HepG2 (cell line): ENCODE measurements around the gene TRMU. TPM values are rescaled to one million over a fixed set of nuclear protein-coding genes. Genes with fewer than 3 reads are reported as not detected.

Experiments
- AGO1 ChIP-seq: fragments of 200-400 bp; formaldehyde crosslinking; IDR thresholded peaks from 2 replicates; pipeline ENCODE4 v1.6.1; 2017; ENCODE audit warnings: mild to moderate bottlenecking, low read depth, low read length, moderate library complexity; ENCODE audit not compliant: poor library complexity, severe bottlenecking
- CHCHD3 ChIP-seq: sonication (generic); formaldehyde crosslinking; IDR thresholded peaks from 2 replicates; pipeline ENCODE4 v1.8.0; 2022; ENCODE audit warnings: mild to moderate bottlenecking, missing genetic modification reagents, moderate library complexity
- CREB3 ChIP-seq: sonication (generic); formaldehyde crosslinking; IDR thresholded peaks from 2 replicates; pipeline ENCODE4 v1.5.0; 2020; ENCODE audit warnings: missing genetic modification reagents
- FOXO4 ChIP-seq: sonication (generic); formaldehyde crosslinking; conservative IDR thresholded peaks from 2 replicates; pipeline ENCODE4 v1.8.1; 2023; ENCODE audit warnings: missing genetic modification reagents
- HOXA3 ChIP-seq: sonication (generic); formaldehyde crosslinking; IDR thresholded peaks from 2 replicates; pipeline ENCODE4 v1.5.0; 2020; ENCODE audit warnings: missing genetic modification reagents
- NCOA1 ChIP-seq: sonication (generic); formaldehyde crosslinking; IDR thresholded peaks from 2 replicates; pipeline ENCODE4 v1.9.0; 2021; ENCODE audit warnings: missing genetic modification reagents
- TRIM24 ChIP-seq: sonication (generic); formaldehyde crosslinking; IDR thresholded peaks from 2 replicates; pipeline ENCODE4 v1.8.0; 2022; ENCODE audit warnings: mild to moderate bottlenecking, missing genetic modification reagents
- ZKSCAN8 ChIP-seq: IDR thresholded peaks from 2 replicates; pipeline ENCODE4 v1.6.1; 2016; ENCODE audit warnings: borderline replicate concordance, missing genetic modification reagents, missing compliant biosample characterization
- ZNF546 ChIP-seq: sonication (generic); formaldehyde crosslinking; conservative IDR thresholded peaks from 2 replicates; pipeline ENCODE4 v1.8.1; 2023; ENCODE audit warnings: mild to moderate bottlenecking, missing genetic modification reagents
- ZNF770 ChIP-seq: sonication (generic); formaldehyde crosslinking; IDR thresholded peaks from 2 replicates; pipeline ENCODE4 v1.5.0; 2020; ENCODE audit warnings: mild to moderate bottlenecking, missing genetic modification reagents
- ZNF773 ChIP-seq: sonication (generic); formaldehyde crosslinking; IDR thresholded peaks from 2 replicates; pipeline ENCODE4 v1.4.0; 2020; ENCODE audit warnings: missing genetic modification reagents, borderline replicate concordance
- polyA plus RNA-seq, 8 experiments: library from polyadenylated mRNA; depleted of rRNA in 3 of 8; stranded (reverse) in 7 of 8; unstranded in 1 of 8; fragments of >200 nt; fragmentation: Illumina TruSeq in 4 of 8; extraction: Trizol in 4 of 8; gene quantifications; 2 replicates each; pipeline versions ENCODE4 v1.2.1 to v1.2.3, GENCODE V29; 2011 to 2016; ENCODE audit warnings: low read depth in 4 of 8, missing spikeins in 1 of 8, mixed read lengths in 1 of 8; ENCODE audit not compliant: insufficient read depth in 1 of 8
- total RNA-seq, 5 experiments: library from RNA; depleted of rRNA; stranded (reverse); fragments of >200 nt; fragmentation: Illumina TruSeq; extraction: Trizol; gene quantifications; 2 replicates each; pipeline ENCODE4 v1.2.3, GENCODE V29; 2016; ENCODE audit warnings: low read depth in 1 of 5
- TF ChIP-seq, protein P1 (sequence below): sonication (generic); formaldehyde crosslinking; IDR thresholded peaks from 2 replicates; pipeline ENCODE4 v1.4.0; 2020; ENCODE audit warnings: low read depth, missing genetic modification reagents
- TF ChIP-seq, protein P2 (sequence below), 2 experiments: sonication (generic) in 1 of 2; formaldehyde crosslinking in 1 of 2; IDR thresholded peaks; 2 replicates each; pipeline versions ENCODE4 v1.6.1 to v1.9.0; 2014 to 2022; ENCODE audit warnings: antibody characterized with exemption in 1 of 2, borderline replicate concordance in 1 of 2, inconsistent platforms in 1 of 2, low read depth in 1 of 2, missing genetic modification reagents in 1 of 2

The TRMU gene
- total and polyA plus RNA-seq, 2 of the 13 experiments (the other 11 are each of a cell fraction or from before 2014, with no cell fraction given) = 31.0 to 50.2 TPM

GRCh38 chr22:46362203-46362933 lies 26.9 kb downstream of the TRMU start (continued):
- TF ChIP-seq, protein P1, sequence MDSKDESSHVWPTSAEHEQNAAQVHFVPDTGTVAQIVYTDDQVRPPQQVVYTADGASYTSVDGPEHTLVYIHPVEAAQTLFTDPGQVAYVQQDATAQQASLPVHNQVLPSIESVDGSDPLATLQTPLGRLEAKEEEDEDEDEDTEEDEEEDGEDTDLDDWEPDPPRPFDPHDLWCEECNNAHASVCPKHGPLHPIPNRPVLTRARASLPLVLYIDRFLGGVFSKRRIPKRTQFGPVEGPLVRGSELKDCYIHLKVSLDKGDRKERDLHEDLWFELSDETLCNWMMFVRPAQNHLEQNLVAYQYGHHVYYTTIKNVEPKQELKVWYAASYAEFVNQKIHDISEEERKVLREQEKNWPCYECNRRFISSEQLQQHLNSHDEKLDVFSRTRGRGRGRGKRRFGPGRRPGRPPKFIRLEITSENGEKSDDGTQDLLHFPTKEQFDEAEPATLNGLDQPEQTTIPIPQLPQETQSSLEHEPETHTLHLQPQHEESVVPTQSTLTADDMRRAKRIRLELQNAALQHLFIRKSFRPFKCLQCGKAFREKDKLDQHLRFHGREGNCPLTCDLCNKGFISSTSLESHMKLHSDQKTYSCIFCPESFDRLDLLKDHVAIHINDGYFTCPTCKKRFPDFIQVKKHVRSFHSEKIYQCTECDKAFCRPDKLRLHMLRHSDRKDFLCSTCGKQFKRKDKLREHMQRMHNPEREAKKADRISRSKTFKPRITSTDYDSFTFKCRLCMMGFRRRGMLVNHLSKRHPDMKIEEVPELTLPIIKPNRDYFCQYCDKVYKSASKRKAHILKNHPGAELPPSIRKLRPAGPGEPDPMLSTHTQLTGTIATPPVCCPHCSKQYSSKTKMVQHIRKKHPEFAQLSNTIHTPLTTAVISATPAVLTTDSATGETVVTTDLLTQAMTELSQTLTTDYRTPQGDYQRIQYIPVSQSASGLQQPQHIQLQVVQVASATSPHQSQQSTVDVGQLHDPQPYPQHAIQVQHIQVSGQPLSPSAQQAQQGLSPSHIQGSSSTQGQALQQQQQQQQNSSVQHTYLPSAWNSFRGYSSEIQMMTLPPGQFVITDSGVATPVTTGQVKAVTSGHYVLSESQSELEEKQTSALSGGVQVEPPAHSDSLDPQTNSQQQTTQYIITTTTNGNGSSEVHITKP (CRISPR knock-in tag) = 0 out of 2 replicates have a peak, but pooled peaks have one; percentile 13
- no peak for TF ChIP-seq FOXO4 (CRISPR knock-in tag)
- peak; percentile 72 for TF ChIP-seq HOXA3
- no peak for TF ChIP-seq ZNF770 (CRISPR knock-in tag)
- no peak for TF ChIP-seq ZNF773 (CRISPR knock-in tag)
- TF ChIP-seq ZNF546 (CRISPR knock-in tag) = no peak
- no peak for TF ChIP-seq CHCHD3 (CRISPR knock-in tag)
- no peak for TF ChIP-seq NCOA1
- TF ChIP-seq TRIM24 (CRISPR knock-in tag) = no peak
- TF ChIP-seq AGO1 = peak; percentile 28
- TF ChIP-seq, protein P2, sequence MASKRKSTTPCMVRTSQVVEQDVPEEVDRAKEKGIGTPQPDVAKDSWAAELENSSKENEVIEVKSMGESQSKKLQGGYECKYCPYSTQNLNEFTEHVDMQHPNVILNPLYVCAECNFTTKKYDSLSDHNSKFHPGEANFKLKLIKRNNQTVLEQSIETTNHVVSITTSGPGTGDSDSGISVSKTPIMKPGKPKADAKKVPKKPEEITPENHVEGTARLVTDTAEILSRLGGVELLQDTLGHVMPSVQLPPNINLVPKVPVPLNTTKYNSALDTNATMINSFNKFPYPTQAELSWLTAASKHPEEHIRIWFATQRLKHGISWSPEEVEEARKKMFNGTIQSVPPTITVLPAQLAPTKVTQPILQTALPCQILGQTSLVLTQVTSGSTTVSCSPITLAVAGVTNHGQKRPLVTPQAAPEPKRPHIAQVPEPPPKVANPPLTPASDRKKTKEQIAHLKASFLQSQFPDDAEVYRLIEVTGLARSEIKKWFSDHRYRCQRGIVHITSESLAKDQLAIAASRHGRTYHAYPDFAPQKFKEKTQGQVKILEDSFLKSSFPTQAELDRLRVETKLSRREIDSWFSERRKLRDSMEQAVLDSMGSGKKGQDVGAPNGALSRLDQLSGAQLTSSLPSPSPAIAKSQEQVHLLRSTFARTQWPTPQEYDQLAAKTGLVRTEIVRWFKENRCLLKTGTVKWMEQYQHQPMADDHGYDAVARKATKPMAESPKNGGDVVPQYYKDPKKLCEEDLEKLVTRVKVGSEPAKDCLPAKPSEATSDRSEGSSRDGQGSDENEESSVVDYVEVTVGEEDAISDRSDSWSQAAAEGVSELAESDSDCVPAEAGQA (IDR thresholded peaks at IDR 0.05; ENCODE audit: low read depth) = no peak; the same call in 1 of the 2 replicates
- TF ChIP-seq, protein P2 (CRISPR knock-in tag; IDR thresholded peaks at IDR 0.05; ENCODE audit: borderline replicate concordance) = no peak
- no peak for TF ChIP-seq CREB3 (CRISPR knock-in tag)
- no peak for TF ChIP-seq ZKSCAN8 (CRISPR knock-in tag)
